ENCODE data around the gene DSTN.

DNA sequence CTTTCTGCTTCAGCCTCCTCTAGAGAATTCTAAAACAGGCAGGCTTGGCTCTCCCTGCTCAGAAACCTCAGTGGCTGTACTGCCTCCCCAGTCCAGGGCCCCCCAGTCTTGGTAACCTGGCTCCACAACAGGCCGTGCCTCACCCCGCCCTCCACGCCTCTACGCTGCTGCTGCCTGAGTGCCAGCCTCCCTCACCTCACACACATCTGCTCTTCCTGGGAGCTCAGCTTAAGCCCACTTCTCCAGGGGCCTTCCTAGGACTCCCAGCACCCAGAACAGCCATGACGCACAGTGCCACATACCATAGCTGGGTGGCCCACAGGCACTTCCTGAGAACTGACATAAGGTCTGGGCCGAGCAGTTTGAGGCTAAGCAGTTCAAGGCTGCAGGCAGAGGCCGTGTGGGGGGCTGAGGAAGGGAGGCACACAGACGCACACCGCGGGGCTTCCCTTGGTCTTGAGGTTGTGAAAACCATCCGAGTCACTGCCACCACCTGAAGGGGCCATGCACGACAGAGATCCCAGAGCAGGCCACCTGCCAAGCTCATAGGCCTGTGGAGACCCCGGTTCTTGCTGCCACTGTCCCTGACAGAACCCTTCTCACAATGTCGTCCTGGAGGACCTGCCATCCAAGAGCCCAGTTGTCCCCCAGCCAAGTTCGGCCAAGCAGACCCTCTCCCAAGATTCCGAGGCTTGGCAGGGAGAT lies 42.6 kb downstream of the DSTN start:
- TF ChIP-seq, protein P1, sequence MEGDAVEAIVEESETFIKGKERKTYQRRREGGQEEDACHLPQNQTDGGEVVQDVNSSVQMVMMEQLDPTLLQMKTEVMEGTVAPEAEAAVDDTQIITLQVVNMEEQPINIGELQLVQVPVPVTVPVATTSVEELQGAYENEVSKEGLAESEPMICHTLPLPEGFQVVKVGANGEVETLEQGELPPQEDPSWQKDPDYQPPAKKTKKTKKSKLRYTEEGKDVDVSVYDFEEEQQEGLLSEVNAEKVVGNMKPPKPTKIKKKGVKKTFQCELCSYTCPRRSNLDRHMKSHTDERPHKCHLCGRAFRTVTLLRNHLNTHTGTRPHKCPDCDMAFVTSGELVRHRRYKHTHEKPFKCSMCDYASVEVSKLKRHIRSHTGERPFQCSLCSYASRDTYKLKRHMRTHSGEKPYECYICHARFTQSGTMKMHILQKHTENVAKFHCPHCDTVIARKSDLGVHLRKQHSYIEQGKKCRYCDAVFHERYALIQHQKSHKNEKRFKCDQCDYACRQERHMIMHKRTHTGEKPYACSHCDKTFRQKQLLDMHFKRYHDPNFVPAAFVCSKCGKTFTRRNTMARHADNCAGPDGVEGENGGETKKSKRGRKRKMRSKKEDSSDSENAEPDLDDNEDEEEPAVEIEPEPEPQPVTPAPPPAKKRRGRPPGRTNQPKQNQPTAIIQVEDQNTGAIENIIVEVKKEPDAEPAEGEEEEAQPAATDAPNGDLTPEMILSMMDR (IDR thresholded peaks at IDR 0.05; ENCODE audit: extremely low read depth in 1 of 2, insufficient read depth in 1 of 2, low read depth in 1 of 2, low read length in 2 of 2) = no peak
- TF ChIP-seq POLR2AphosphoS5 (IDR thresholded peaks at IDR 0.05; ENCODE audit: insufficient read depth, low read depth, low read length) (peak; percentile 14), EZH2 (IDR thresholded peaks at IDR 0.05; ENCODE audit: borderline replicate concordance, low read depth, low read length, severe bottlenecking) (no peak), POLR2A (IDR thresholded peaks at IDR 0.05; ENCODE audit: low read depth, low read length) (no peak)

All from endothelial cell of umbilical vein (primary cell).